GM20000 (cell line): ENCODE measurements around the gene CACNG1.

ENCODE experiments used
- DNase-seq: peaks from one replicate; pipeline ENCODE4 v3.0.0; 2012; ENCODE audit warnings: low spot score
- TF ChIP-seq, protein P1 (sequence below): IDR thresholded peaks from 2 replicates; pipeline ENCODE4 v1.5.1; 2012; ENCODE audit warnings: mild to moderate bottlenecking, control low read depth; ENCODE audit errors: extremely low read depth, missing control alignments

Gene CACNG1

GRCh38 chr17:67105213-67105612, 60.9 kb downstream of the CACNG1 start:
- DNase-seq: no peak
- TF ChIP-seq, protein P1, sequence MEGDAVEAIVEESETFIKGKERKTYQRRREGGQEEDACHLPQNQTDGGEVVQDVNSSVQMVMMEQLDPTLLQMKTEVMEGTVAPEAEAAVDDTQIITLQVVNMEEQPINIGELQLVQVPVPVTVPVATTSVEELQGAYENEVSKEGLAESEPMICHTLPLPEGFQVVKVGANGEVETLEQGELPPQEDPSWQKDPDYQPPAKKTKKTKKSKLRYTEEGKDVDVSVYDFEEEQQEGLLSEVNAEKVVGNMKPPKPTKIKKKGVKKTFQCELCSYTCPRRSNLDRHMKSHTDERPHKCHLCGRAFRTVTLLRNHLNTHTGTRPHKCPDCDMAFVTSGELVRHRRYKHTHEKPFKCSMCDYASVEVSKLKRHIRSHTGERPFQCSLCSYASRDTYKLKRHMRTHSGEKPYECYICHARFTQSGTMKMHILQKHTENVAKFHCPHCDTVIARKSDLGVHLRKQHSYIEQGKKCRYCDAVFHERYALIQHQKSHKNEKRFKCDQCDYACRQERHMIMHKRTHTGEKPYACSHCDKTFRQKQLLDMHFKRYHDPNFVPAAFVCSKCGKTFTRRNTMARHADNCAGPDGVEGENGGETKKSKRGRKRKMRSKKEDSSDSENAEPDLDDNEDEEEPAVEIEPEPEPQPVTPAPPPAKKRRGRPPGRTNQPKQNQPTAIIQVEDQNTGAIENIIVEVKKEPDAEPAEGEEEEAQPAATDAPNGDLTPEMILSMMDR: no peak
